ENCODE data around the gene SOWAHA. TPM values are rescaled to one million over a fixed set of nuclear protein-coding genes. Genes with fewer than 3 reads are reported as not detected.

SOWAHA gene
- total and polyA plus RNA-seq, 2 of the 4 experiments (the other 2 are of a cell fraction): 0.03 TPM; not detected in 1

DNA sequence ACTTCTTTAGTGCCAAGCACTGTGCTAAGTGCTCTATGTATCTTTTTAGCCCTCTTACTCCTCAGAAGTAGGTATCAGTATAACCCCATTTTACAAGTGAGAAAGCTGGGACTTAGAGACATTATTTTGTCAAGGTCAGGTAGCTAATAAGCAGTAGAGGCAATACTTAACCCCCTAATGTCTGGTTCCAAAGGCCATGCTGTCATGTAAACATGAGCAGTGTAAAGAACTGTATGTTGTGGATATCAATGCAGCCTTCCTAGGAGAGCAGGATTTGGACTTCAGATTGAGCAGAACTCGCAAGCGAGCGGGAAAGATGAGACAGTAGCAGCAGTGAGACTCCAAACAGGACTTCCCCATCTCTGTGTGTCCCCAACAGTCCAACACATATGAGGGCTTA is 21.0 kb downstream of the SOWAHA start:
- H4K91ac ChIP-seq (ENCODE audit: insufficient read depth, low read depth, low read length): no peak overlapping the region
- in situ Hi-C loops (cut with MboI; ENCODE audit: low sequenced_read_pairs): no loop called here
- H3K23ac ChIP-seq (ENCODE audit: low read depth, low read length): no peak overlapping the region
- no peak overlapping the region for H3K4me3 ChIP-seq (ENCODE audit: insufficient read depth, low read depth, low read length)
- H4K20me1 ChIP-seq (ENCODE audit: insufficient read depth, low read length): no peaks in the 10 kb centered on the region
- no CpG with 5 or more reads among the region's 3 CpGs for WGBS, 2 experiments (ENCODE audit: extremely low coverage in 2 of 2, insufficient read length in 1 of 2)
- H3K36me3 ChIP-seq (ENCODE audit: control insufficient read depth, insufficient read depth, low read length): no peaks in the 10 kb centered on the region
- no peaks in the 10 kb centered on the region for H3K9me3 ChIP-seq (ENCODE audit: control insufficient read depth, insufficient read depth, low read length)
- intact Hi-C loops (cut with micrococcal nuclease): no loop called here
- H3K4ac ChIP-seq (ENCODE audit: low read depth, low read length): no peak overlapping the region
- no peaks in the 10 kb centered on the region for H3K27me3 ChIP-seq (ENCODE audit: control insufficient read depth, insufficient read depth, low read length)
- H3K79me1 ChIP-seq (ENCODE audit: low read depth in 1 of 2, low read length in 2 of 2): peaks cover 5 to 11% of the 10 kb centered on the region in 2 experiments; a peak in 2 of 4 replicates
- H3K14ac ChIP-seq (replicated peaks; ENCODE audit: low read depth, low read length): no peak overlapping the region
- H2AFZ ChIP-seq (replicated peaks; ENCODE audit: low read length, poor library complexity): no peak overlapping the region
- H2BK15ac ChIP-seq (ENCODE audit: low read depth, low read length): no peak overlapping the region
- no peak overlapping the region for H4K8ac ChIP-seq (ENCODE audit: low read depth in 2 of 2, low read length in 2 of 2)
- H3K56ac ChIP-seq (ENCODE audit: extremely low read depth, insufficient read depth, low read length): no peak overlapping the region
- DNase-seq (no peak), ATAC-seq (ENCODE audit: low read depth) (no peak)
- dilution Hi-C loops (cut with HindIII; ENCODE audit: low sequenced_read_pairs, unreplicated experiment): no loop called here
- BruUV-seq (replicated peaks): no TSS peak
- H3K9me1 ChIP-seq (ENCODE audit: insufficient read depth, low read length): peaks cover 4% of the 10 kb centered on the region
- no peak overlapping the region for H3K4me2 ChIP-seq (ENCODE audit: low read depth, low read length)
- no peak overlapping the region for H2AK9ac ChIP-seq (replicated peaks; ENCODE audit: low read depth, low read length, poor library complexity)
- H2BK20ac ChIP-seq (ENCODE audit: low read depth, low read length): no peak overlapping the region
- CTCF ChIA-PET: no interaction called here
- no peak overlapping the region for H3K9ac ChIP-seq (ENCODE audit: low read depth, low read length)
- no peak overlapping the region for H3K27ac ChIP-seq (ENCODE audit: insufficient read depth, low read length)
- no peak for TF ChIP-seq MXI1 (IDR thresholded peaks at IDR 0.05; ENCODE audit: borderline replicate concordance, low read depth, low read length)
- TF ChIP-seq, protein P1, sequence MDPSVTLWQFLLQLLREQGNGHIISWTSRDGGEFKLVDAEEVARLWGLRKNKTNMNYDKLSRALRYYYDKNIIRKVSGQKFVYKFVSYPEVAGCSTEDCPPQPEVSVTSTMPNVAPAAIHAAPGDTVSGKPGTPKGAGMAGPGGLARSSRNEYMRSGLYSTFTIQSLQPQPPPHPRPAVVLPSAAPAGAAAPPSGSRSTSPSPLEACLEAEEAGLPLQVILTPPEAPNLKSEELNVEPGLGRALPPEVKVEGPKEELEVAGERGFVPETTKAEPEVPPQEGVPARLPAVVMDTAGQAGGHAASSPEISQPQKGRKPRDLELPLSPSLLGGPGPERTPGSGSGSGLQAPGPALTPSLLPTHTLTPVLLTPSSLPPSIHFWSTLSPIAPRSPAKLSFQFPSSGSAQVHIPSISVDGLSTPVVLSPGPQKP (IDR thresholded peaks at IDR 0.05; ENCODE audit: borderline replicate concordance, low read depth, low read length): no peak
- H2BK5ac ChIP-seq (ENCODE audit: low read depth, low read length, poor library complexity, severe bottlenecking): no peak overlapping the region
- POLR2A ChIA-PET (ENCODE audit: unreplicated experiment): no interaction called here
- H2BK120ac ChIP-seq (ENCODE audit: low read depth, low read length): no peak overlapping the region
- no peak overlapping the region for H2AK5ac ChIP-seq (ENCODE audit: low read depth, low read length)
- peaks cover 5% of the 10 kb centered on the region; the same call in 1 of the 2 replicates for H3K4me1 ChIP-seq (ENCODE audit: control insufficient read depth, insufficient read depth, low read length)
- no peak overlapping the region for H3K18ac ChIP-seq (ENCODE audit: low read depth, low read length)
- H4K5ac ChIP-seq (ENCODE audit: low read depth, low read length): no peak overlapping the region
